Panc1 (cell line): ENCODE results near the gene IFT27. TPM values are rescaled to one million over a fixed set of nuclear protein-coding genes. Genes with fewer than 3 reads are reported as not detected.

ENCODE experiments used
- ATAC-seq: fragments of 200-7000 bp; cut with Tn5 transposase; 2 replicates; pipeline ENCODE4 v1.9.1; 2020; ENCODE audit warnings: mild to moderate bottlenecking, moderate library complexity
- BruUV-seq: library from RNA; stranded (reverse); fragments of 400-500 nt; replicated peaks from 2 replicates; lab custom pipeline; 2021; lab: Mats Ljungman, UMichigan
- CTCF ChIA-PET: fragments of 300-600 bp; sonication (Branson Sonifier 250); formaldehyde crosslinking; loops from one replicate; lab custom pipeline; 2022; ENCODE audit warnings: antibody characterized with exemption; lab: Charles Lee
- POLR2A ChIA-PET: fragments of 300-600 bp; sonication (Branson Sonifier 250); formaldehyde crosslinking; loops from one replicate; lab custom pipeline; 2022; ENCODE audit warnings: antibody characterized with exemption; lab: Charles Lee
- DNase-seq: peaks from one replicate; pipeline ENCODE4 v3.0.0-alpha.2; 2010; ENCODE audit warnings: low read depth, low spot score
- H3K27ac ChIP-seq: 2 replicates; pipeline ENCODE4 v1.5.1; 2011; ENCODE audit warnings: mild to moderate bottlenecking, low read length, inconsistent platforms
- H3K27me3 ChIP-seq: fragments of 200-500 bp; sonication (Bioruptor generic); 2 replicates; pipeline ENCODE4 v1.6.0; 2014; ENCODE audit warnings: low read length, inconsistent platforms; ENCODE audit not compliant: control insufficient read depth, insufficient read depth
- H3K36me3 ChIP-seq: fragments of 200-500 bp; sonication (Bioruptor generic); 2 replicates; pipeline ENCODE4 v1.5.1; 2014; ENCODE audit warnings: inconsistent platforms, mild to moderate bottlenecking, low read length, moderate library complexity; ENCODE audit not compliant: control insufficient read depth, insufficient read depth
- H3K4me1 ChIP-seq: 2 replicates; pipeline ENCODE4 v1.5.1; 2011; ENCODE audit warnings: inconsistent platforms, mild to moderate bottlenecking, low read length, moderate library complexity; ENCODE audit not compliant: control insufficient read depth, insufficient read depth
- H3K4me3 ChIP-seq, 2 experiments: 2 replicates each; pipeline ENCODE4 v1.5.1; 2011 to 2012; ENCODE audit warnings: low read depth in 2 of 2, low read length in 2 of 2, mild to moderate bottlenecking in 2 of 2, inconsistent platforms in 1 of 2, moderate library complexity in 1 of 2
- H3K9me3 ChIP-seq: fragments of 200-500 bp; sonication (Bioruptor generic); 2 replicates; pipeline ENCODE4 v1.5.1; 2014; ENCODE audit warnings: low read depth, mild to moderate bottlenecking, inconsistent platforms, low read length, moderate library complexity; ENCODE audit not compliant: control insufficient read depth, insufficient read depth
- CTCF ChIP-seq: fragments of 450-650 bp; IDR thresholded peaks from 2 replicates; pipeline ENCODE4 v1.5.1; 2017; ENCODE audit warnings: mild to moderate bottlenecking
- POLR2AphosphoS5 ChIP-seq: IDR thresholded peaks from 2 replicates; pipeline ENCODE4 v1.6.1; 2012; ENCODE audit warnings: mild to moderate bottlenecking, low read depth, low read length, moderate library complexity
- REST ChIP-seq, 2 experiments: IDR thresholded peaks; 2 replicates each; pipeline ENCODE4 v1.6.1; 2011 to 2012; ENCODE audit warnings: low read depth in 2 of 2, control low read depth in 1 of 2, low read length in 1 of 2, mild to moderate bottlenecking in 1 of 2, moderate library complexity in 1 of 2; ENCODE audit not compliant: insufficient read depth in 1 of 2
- SIN3A ChIP-seq: IDR thresholded peaks from 2 replicates; pipeline ENCODE4 v1.6.1; 2012; ENCODE audit warnings: low read depth, mild to moderate bottlenecking, low read length, moderate library complexity, borderline replicate concordance; ENCODE audit not compliant: insufficient read depth
- TCF7L2 ChIP-seq: IDR thresholded peaks from 2 replicates; pipeline ENCODE4 v1.6.1; 2011; ENCODE audit warnings: mild to moderate bottlenecking, low read depth, low read length, inconsistent platforms
- in situ Hi-C: cut with HindIII; loops from 2 replicates; pipeline ENCODE4 v1.10.0; 2016; ENCODE audit warnings: low sequenced_read_pairs, low pct_unique_long_range_greater_than_20kb
- intact Hi-C: fragments of 100-400 bp; cut with micrococcal nuclease; formaldehyde crosslinking; loops from one replicate; pipeline ENCODE4 v1.10.0; 2022; ENCODE audit not compliant: unreplicated experiment
- total RNA-seq: library from RNA; stranded (reverse); gene quantifications from one replicate; pipeline ENCODE4 v1.2.1, GENCODE V29; 2021; ENCODE audit not compliant: unreplicated experiment

IFT27 gene
- total RNA-seq, 1 experiment from 2014 or later: 44.4 TPM

GRCh38 chr22:36756746-36757655 is 18.9 kb downstream of the IFT27 start:
- no peak overlapping the region for H3K4me3 ChIP-seq
- TF ChIP-seq TCF7L2 (no peak), REST (IDR thresholded peaks at IDR 0.05; ENCODE audit: insufficient read depth in 1 of 2, low read depth in 2 of 2, low read length in 1 of 2) (no peak), CTCF (no peak), SIN3A (no peak), POLR2AphosphoS5 (no peak)
- ATAC-seq (peak; percentile 38; the same call in 1 of the 2 replicates), DNase-seq (no peak)
- no peaks in the 10 kb centered on the region for H3K27me3 ChIP-seq
- no peaks in the 10 kb centered on the region for H3K9me3 ChIP-seq
- no TSS peak for BruUV-seq
- ChIA-PET CTCF (interaction anchor here (0.6 to 1.1 kb wide), 2 partner anchors 151 to 210 kb away, joined by 3 to 4 read pairs; no protein-coding TSS in a partner anchor), POLR2A (interaction anchor here (0.7 kb wide), 1 partner anchor 122 kb away, joined by 3 read pairs; no protein-coding TSS in a partner anchor)
- no peak overlapping the region for H3K27ac ChIP-seq
- intact Hi-C loops: no loop called here
- in situ Hi-C loops: no loop called here
- H3K36me3 ChIP-seq: no peaks in the 10 kb centered on the region
- H3K4me1 ChIP-seq: no peaks in the 10 kb centered on the region

- DNase-seq: no peak
- POLR2A ChIA-PET: interaction anchor here (0.7 kb wide), 1 partner anchor 12 kb away, joined by 3 read pairs; no protein-coding TSS in a partner anchor
- no peak overlapping the region for H3K27ac ChIP-seq
- H3K36me3 ChIP-seq: no peaks in the 10 kb centered on the region
- no peaks in the 10 kb centered on the region for H3K27me3 ChIP-seq
- in situ Hi-C loops (no loop called here), intact Hi-C loops (no loop called here)
- CTCF ChIA-PET: interaction anchor here (1.1 kb wide), 1 partner anchor 209 kb away, joined by 4 read pairs; no protein-coding TSS in a partner anchor
- no peak for TF ChIP-seq POLR2AphosphoS5
- no peak for TF ChIP-seq REST (IDR thresholded peaks at IDR 0.05; ENCODE audit: insufficient read depth in 1 of 2, low read depth in 2 of 2, low read length in 1 of 2)
- no peak for TF ChIP-seq CTCF
- no peak for TF ChIP-seq SIN3A
- TF ChIP-seq TCF7L2: no peak
- no peaks in the 10 kb centered on the region for H3K9me3 ChIP-seq
- BruUV-seq: no TSS peak
- no peaks in the 10 kb centered on the region for H3K4me1 ChIP-seq
- H3K4me3 ChIP-seq: no peak overlapping the region
- no peak for ATAC-seq
Observed at GRCh38 chr22:36756031-36756430, 19.9 kb downstream of the IFT27 start.
